ENCODE results near the gene ZBTB5. TPM values are rescaled to one million over a fixed set of nuclear protein-coding genes. Genes with fewer than 3 reads are reported as not detected.

Gene ZBTB5
- total RNA-seq, 1 experiment from 2014 or later: 16.7 TPM

DNA sequence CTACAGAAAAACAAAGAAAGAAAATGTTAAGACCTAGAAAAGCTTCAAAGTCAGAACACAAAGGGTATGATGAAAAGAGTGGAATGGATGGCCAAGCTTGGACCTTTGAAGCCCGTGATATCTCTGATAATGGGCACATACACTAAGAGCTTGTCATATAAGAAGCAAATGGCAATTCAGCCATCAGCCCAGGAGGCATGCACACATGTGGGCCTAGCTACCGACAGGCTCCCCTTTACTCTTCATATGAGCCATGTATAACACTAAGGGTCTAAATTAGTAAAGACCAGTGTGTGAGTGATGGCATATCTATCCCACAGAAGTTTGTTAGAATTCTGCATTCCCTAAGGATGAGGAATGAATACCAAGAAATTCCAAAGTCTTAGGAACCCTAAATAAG, 22.7 kb downstream of the ZBTB5 start:
- ATAC-seq (no peak), DNase-seq (ENCODE audit: low spot score) (no peak)
- ChIA-PET POLR2A (no interaction called here), CTCF (no interaction called here)
- Mint-ChIP-seq H3K27ac (peak overlapping the region; percentile 70; the same call in 1 of the 2 replicates), H3K4me1 (0 out of 2 replicates have a peak, but pooled peaks cover 5% of the 10 kb centered on the region), H3K9me3 (no peaks in the 10 kb centered on the region), H3K36me3 (peaks cover 44% of the 10 kb centered on the region), H3K4me3 (no peak overlapping the region), H3K27me3 (ENCODE audit: low read depth) (no peaks in the 10 kb centered on the region)
- TF ChIP-seq MLX (CRISPR knock-in tag; IDR thresholded peaks at IDR 0.05) (no peak), HMGA2 (CRISPR knock-in tag; IDR thresholded peaks at IDR 0.05) (no peak), ZNF219 (CRISPR knock-in tag; IDR thresholded peaks at IDR 0.05; ENCODE audit: borderline replicate concordance) (no peak), JUN (CRISPR knock-in tag; IDR thresholded peaks at IDR 0.05) (no peak), ZBTB43 (CRISPR knock-in tag; IDR thresholded peaks at IDR 0.05) (no peak), AFF4 (CRISPR knock-in tag; IDR thresholded peaks at IDR 0.05; ENCODE audit: borderline replicate concordance) (no peak), USF1 (CRISPR knock-in tag; IDR thresholded peaks at IDR 0.05) (no peak), ZNF317 (CRISPR knock-in tag; IDR thresholded peaks at IDR 0.05; ENCODE audit: borderline replicate concordance, low read depth) (no peak), FOXJ3 (CRISPR knock-in tag; IDR thresholded peaks at IDR 0.05; ENCODE audit: borderline replicate concordance) (no peak), SP1 (CRISPR knock-in tag; conservative IDR thresholded peaks at IDR 0.05) (no peak), ETV6 (CRISPR knock-in tag; IDR thresholded peaks at IDR 0.05) (no peak)
- TF ChIP-seq, protein P1, sequence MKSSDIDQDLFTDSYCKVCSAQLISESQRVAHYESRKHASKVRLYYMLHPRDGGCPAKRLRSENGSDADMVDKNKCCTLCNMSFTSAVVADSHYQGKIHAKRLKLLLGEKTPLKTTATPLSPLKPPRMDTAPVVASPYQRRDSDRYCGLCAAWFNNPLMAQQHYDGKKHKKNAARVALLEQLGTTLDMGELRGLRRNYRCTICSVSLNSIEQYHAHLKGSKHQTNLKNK (CRISPR knock-in tag; IDR thresholded peaks at IDR 0.05): no peak

DNA sequence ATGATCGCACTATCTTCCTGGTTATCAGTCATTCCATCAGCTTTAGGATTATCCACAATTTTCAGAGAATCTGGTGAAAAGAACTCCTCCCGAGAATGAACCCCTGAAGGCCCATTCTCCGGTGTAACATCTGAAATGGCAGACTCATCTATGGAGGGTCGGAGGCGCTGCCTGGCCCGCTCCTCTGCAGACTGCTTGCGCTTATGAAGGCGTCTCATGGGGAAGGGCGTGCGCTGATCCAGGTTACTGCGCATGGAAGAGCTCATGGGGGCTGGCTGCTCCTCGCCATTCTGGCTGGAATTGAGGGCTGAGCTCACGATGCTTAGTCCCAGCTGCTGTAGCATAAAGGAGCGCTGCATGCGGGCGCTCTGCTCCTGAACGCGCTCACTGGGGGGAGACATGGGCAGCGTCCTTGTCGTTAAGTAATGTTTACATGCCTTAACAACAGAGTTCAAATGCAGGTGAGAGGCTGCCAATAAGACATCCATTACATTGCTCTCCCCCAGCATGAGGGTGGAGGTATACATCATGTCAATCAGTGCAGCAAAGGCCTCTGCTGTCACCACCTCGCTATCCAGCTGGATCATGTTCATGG, 23.4 kb downstream of the ZBTB5 start:
- Mint-ChIP-seq H3K36me3 (peaks cover 49% of the 10 kb centered on the region), H3K9me3 (no peaks in the 10 kb centered on the region), H3K27me3 (ENCODE audit: low read depth) (no peaks in the 10 kb centered on the region), H3K27ac (peak overlapping the region; percentile 70; the same call in 1 of the 2 replicates), H3K4me1 (0 out of 2 replicates have a peak, but pooled peaks cover under 1% of the 10 kb centered on the region), H3K4me3 (no peak overlapping the region)
- CTCF ChIA-PET: no interaction called here
- DNase-seq (ENCODE audit: low spot score) (no peak), ATAC-seq (no peak)
- POLR2A ChIA-PET: no interaction called here
- TF ChIP-seq, protein P2, sequence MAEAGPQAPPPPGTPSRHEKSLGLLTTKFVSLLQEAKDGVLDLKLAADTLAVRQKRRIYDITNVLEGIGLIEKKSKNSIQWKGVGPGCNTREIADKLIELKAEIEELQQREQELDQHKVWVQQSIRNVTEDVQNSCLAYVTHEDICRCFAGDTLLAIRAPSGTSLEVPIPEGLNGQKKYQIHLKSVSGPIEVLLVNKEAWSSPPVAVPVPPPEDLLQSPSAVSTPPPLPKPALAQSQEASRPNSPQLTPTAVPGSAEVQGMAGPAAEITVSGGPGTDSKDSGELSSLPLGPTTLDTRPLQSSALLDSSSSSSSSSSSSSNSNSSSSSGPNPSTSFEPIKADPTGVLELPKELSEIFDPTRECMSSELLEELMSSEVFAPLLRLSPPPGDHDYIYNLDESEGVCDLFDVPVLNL (CRISPR knock-in tag; IDR thresholded peaks at IDR 0.05; ENCODE audit: borderline replicate concordance, low read depth): no peak
- TF ChIP-seq FOXJ3 (CRISPR knock-in tag; IDR thresholded peaks at IDR 0.05; ENCODE audit: borderline replicate concordance) (no peak), FOXP1 (CRISPR knock-in tag; IDR thresholded peaks at IDR 0.05; ENCODE audit: borderline replicate concordance) (no peak), RELA (CRISPR knock-in tag; IDR thresholded peaks at IDR 0.05; ENCODE audit: borderline replicate concordance) (no peak), OVOL2 (CRISPR knock-in tag; IDR thresholded peaks at IDR 0.05; ENCODE audit: borderline replicate concordance) (no peak), ZBTB21 (CRISPR knock-in tag; IDR thresholded peaks at IDR 0.05; ENCODE audit: borderline replicate concordance) (no peak), ATF6 (CRISPR knock-in tag; IDR thresholded peaks at IDR 0.05) (no peak), SOX15 (CRISPR knock-in tag; IDR thresholded peaks at IDR 0.05) (no peak), FOXK1 (CRISPR knock-in tag; IDR thresholded peaks at IDR 0.05) (no peak), ERG (CRISPR knock-in tag; IDR thresholded peaks at IDR 0.05) (no peak), ZNF121 (CRISPR knock-in tag; IDR thresholded peaks at IDR 0.05) (no peak), NR2C2 (CRISPR knock-in tag; IDR thresholded peaks at IDR 0.05) (no peak), SMAD4 (CRISPR knock-in tag; IDR thresholded peaks at IDR 0.05) (no peak)
